Gastrocnemius medialis (tissue), 4 donors: ENCODE data around the gene CHST11. TPM values are rescaled to one million over a fixed set of nuclear protein-coding genes. Genes with fewer than 3 reads are reported as not detected.

Experiments used
- ATAC-seq, 2 donors: fragments of 150-250 bp; one replicate each; pipeline ENCODE4 v1.9.1; 2016
- DNase-seq, 2 donors: peaks; one replicate each; pipeline ENCODE4 v3.0.0-alpha.2; 2019
- H3K27ac ChIP-seq, 4 donors: fragments of 200-600 bp; sonication (generic); 1 replicate in 1 of 4; 2 replicates in 3 of 4; pipeline ENCODE4 v1.5.1; 2016 to 2018; ENCODE audit warnings: mild to moderate bottlenecking in 2 of 4, moderate library complexity in 1 of 4
- H3K27me3 ChIP-seq, 3 donors: fragments of 200-600 bp; sonication (generic) in 2 of 3; 1 replicate in 1 of 3; 2 replicates in 2 of 3; pipeline versions ENCODE4 v1.5.1 to v1.6.0; 2016 to 2019; ENCODE audit warnings: mild to moderate bottlenecking in 1 of 3, moderate library complexity in 1 of 3
- H3K36me3 ChIP-seq, 2 donors: fragments of 200-600 bp; sonication (generic) in 1 of 2; one replicate each; pipeline ENCODE4 v1.5.1; 2017 to 2018
- H3K4me1 ChIP-seq, 2 donors: fragments of 200-600 bp; sonication (generic) in 1 of 2; one replicate each; pipeline ENCODE4 v1.5.1; 2016 to 2017; ENCODE audit warnings: mild to moderate bottlenecking in 2 of 2
- H3K4me3 ChIP-seq, 4 donors: fragments of 200-600 bp; sonication (generic) in 3 of 4; 1 replicate in 1 of 4; 2 replicates in 3 of 4; pipeline ENCODE4 v1.5.1; 2016 to 2019; ENCODE audit warnings: mild to moderate bottlenecking in 2 of 4
- H3K9me3 ChIP-seq, 3 donors: fragments of 200-600 bp; sonication (generic) in 2 of 3; 1 replicate in 1 of 3; 2 replicates in 2 of 3; pipeline ENCODE4 v1.5.1; 2016 to 2019
- POLR2A ChIP-seq, 2 donors: fragments of 450-650 bp; IDR thresholded peaks; one replicate each; pipeline ENCODE4 v1.6.1; 2017; ENCODE audit warnings: antibody characterized with exemption in 2 of 2, mild to moderate bottlenecking in 2 of 2, moderate library complexity in 2 of 2
- in situ Hi-C, 4 donors: fragments of 200-750 bp; cut with MboI; loops; one replicate each; pipeline versions ENCODE4 v1.15.0 to v1.8.0; 2017; ENCODE audit warnings: low sequenced_read_pairs in 4 of 4
- intact Hi-C: fragments of 100-400 bp; cut with DNase I; formaldehyde crosslinking; loops from one replicate; pipeline ENCODE4 v1.15.1; 2023; ENCODE audit warnings: low total_unique reads
- total RNA-seq, 4 donors: library from RNA; depleted of rRNA; stranded (reverse); fragments of >200 nt; gene quantifications; one replicate each; pipeline versions ENCODE4 v1.1.0 to v1.2.3, GENCODE V29; 2016
- TF ChIP-seq, protein P1 (sequence below), 5 experiments: fragments of 450-650 bp in 3 of 5; fragments of 200-600 bp in 2 of 5; sonication (generic) in 2 of 5; IDR thresholded peaks in 4 of 5; conservative IDR thresholded peaks in 1 of 5; 1 replicate in 4 of 5; 2 replicates in 1 of 5; pipeline ENCODE4 v1.5.1; 2016 to 2019; ENCODE audit warnings: antibody characterized with exemption in 5 of 5, mild to moderate bottlenecking in 3 of 5, moderate library complexity in 3 of 5

CHST11 gene
- total RNA-seq, 4 donors from 2014 or later, result 0.17 to 2.1 (median 1.4) TPM

DNA sequence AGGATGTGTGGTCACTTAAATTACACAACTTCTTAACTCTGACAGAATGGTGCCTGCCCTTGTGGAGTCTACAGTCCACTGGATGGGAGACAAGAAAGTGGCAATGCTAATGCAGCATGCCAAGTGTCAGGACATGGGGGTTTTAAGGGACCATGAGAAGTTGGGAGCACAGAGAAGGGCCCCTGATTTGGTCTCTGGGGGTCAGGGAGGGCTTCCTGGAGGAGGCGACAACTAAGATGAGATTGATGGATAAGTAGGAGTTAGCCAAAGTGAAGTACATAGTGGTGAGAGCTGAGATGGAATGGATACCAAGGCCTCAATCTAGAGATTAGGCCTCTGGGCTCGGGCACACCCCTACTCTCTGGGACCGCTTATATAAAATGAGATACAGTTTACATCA, 236.7 kb downstream of the CHST11 start:
- in situ Hi-C loops, result no loop called here
- intact Hi-C loops, result no loop called here
- no peaks in the 10 kb centered on the region for H3K4me1 ChIP-seq

DNA sequence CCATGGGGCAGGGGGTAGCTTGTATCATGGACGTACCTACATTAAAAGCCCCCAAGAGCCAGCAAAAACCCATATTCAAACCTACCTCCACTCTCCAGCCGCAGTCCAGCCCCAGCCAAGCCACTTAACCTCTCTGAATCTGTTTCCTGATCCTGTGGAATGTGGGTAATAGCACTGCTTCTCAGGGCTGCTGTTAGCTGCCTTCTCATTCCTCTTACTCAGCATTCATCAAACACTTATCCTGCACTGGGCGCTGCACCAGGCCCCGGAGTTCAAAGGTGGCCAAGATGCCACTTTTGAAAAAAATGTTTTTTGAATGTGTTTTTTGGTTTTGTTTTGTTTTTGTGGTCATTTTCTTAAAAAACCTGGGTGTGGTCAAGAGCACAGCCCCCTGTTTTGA, 237.4 kb downstream of the CHST11 start:
- ATAC-seq (no peak), DNase-seq (no peak)
- no peaks in the 10 kb centered on the region for H3K36me3 ChIP-seq
- H3K27ac ChIP-seq, result no peak overlapping the region
- H3K27me3 ChIP-seq, result no peaks in the 10 kb centered on the region
- H3K4me1 ChIP-seq, result no peaks in the 10 kb centered on the region
- no peak for TF ChIP-seq POLR2A (IDR thresholded peaks at IDR 0.05)
- intact Hi-C loops, result no loop called here
- no peak overlapping the region for H3K4me3 ChIP-seq
- in situ Hi-C loops, result no loop called here
- H3K9me3 ChIP-seq, result no peaks in the 10 kb centered on the region

More for the DNA sequence above, 236.7 kb downstream of the CHST11 start:
- Histone ChIP-seq H3K27ac (no peak overlapping the region), H3K27me3 (no peaks in the 10 kb centered on the region), H3K9me3 (no peaks in the 10 kb centered on the region), H3K36me3 (no peaks in the 10 kb centered on the region), H3K4me3 (no peak overlapping the region)
- no peak for ATAC-seq
- no peak for DNase-seq
- no peak for TF ChIP-seq POLR2A (IDR thresholded peaks at IDR 0.05)
- TF ChIP-seq, protein P1, sequence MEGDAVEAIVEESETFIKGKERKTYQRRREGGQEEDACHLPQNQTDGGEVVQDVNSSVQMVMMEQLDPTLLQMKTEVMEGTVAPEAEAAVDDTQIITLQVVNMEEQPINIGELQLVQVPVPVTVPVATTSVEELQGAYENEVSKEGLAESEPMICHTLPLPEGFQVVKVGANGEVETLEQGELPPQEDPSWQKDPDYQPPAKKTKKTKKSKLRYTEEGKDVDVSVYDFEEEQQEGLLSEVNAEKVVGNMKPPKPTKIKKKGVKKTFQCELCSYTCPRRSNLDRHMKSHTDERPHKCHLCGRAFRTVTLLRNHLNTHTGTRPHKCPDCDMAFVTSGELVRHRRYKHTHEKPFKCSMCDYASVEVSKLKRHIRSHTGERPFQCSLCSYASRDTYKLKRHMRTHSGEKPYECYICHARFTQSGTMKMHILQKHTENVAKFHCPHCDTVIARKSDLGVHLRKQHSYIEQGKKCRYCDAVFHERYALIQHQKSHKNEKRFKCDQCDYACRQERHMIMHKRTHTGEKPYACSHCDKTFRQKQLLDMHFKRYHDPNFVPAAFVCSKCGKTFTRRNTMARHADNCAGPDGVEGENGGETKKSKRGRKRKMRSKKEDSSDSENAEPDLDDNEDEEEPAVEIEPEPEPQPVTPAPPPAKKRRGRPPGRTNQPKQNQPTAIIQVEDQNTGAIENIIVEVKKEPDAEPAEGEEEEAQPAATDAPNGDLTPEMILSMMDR (IDR thresholded peaks at IDR 0.05 in 4 of 5, conservative IDR thresholded peaks at IDR 0.05 in 1 of 5), result no peak

DNA sequence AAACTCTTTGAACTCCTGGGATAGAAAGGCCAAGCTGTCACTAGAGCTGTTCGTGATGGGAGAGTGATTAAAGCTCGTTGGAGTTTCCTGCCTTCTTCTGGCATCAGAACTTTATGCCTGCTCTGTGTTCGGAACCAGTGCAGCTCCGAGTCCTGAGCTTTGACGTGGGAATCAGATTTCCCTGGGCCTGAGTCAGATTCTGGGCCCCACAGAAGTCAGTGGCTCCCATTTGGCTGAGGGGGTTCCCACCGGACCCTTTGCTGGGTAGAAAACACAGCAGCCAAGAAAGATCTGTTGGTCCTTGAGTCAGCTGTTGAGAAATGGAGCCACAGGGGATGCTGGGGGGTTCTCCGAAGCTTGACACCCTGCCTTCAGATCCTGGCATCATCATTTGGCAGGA, 238.0 kb downstream of the CHST11 start:
- DNase-seq, result peak in 1 of 2 donors; percentile 24

DNA sequence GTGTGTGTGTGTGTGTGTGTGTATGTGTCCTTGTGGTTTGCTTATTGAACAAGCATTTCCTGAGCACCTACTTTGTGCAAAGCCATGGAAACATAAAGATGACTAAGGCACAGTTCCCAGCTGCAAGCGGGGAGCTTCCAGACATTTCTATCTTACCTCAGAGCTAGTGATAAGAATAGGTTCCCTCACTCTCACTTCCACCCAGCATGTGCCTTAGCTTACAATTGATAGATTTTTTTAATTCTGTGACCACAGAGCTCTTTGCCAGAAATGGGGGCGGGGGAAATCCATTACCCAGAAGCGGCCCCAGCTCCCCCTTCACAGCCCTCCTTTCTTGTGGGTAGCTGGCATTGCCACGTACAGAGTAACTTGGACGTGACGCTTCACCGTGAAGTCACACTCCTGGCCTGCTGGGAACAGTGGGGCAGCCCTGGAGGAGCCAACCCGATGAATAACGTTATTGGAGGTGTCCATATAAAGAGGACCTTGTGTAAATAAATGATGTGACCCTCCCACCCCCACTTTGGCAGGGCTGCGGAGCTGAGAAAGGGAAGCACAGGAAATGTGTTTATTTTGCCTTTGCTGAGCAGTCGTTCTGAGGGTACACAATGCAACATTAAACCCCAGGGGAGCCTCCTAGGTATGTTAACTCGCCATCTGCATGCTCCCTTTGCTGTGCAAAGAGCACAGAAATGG, 238.9 kb downstream of the CHST11 start:
- no peak for ATAC-seq
- intact Hi-C loops, result no loop called here
- no peak for DNase-seq
- in situ Hi-C loops, result no loop called here
- Histone ChIP-seq H3K4me1 (no peaks in the 10 kb centered on the region), H3K27me3 (no peaks in the 10 kb centered on the region), H3K9me3 (no peaks in the 10 kb centered on the region), H3K27ac (no peak overlapping the region), H3K4me3 (no peak overlapping the region), H3K36me3 (no peaks in the 10 kb centered on the region)
- TF ChIP-seq, protein P1 (IDR thresholded peaks at IDR 0.05 in 4 of 5, conservative IDR thresholded peaks at IDR 0.05 in 1 of 5), result no peak
- no peak for TF ChIP-seq POLR2A (IDR thresholded peaks at IDR 0.05)

More for the DNA sequence above, 238.0 kb downstream of the CHST11 start:
- in situ Hi-C loops, result no loop called here
- intact Hi-C loops, result no loop called here
- no peaks in the 10 kb centered on the region for H3K4me1 ChIP-seq
- H3K36me3 ChIP-seq, result no peaks in the 10 kb centered on the region
- ATAC-seq, result no peak
- no peak overlapping the region for H3K4me3 ChIP-seq
- TF ChIP-seq, protein P1 (IDR thresholded peaks at IDR 0.05 in 4 of 5, conservative IDR thresholded peaks at IDR 0.05 in 1 of 5), result no peak
- TF ChIP-seq POLR2A (IDR thresholded peaks at IDR 0.05), result no peak
- H3K27ac ChIP-seq, result no peak overlapping the region
- no peaks in the 10 kb centered on the region for H3K27me3 ChIP-seq
- no peaks in the 10 kb centered on the region for H3K9me3 ChIP-seq

DNA sequence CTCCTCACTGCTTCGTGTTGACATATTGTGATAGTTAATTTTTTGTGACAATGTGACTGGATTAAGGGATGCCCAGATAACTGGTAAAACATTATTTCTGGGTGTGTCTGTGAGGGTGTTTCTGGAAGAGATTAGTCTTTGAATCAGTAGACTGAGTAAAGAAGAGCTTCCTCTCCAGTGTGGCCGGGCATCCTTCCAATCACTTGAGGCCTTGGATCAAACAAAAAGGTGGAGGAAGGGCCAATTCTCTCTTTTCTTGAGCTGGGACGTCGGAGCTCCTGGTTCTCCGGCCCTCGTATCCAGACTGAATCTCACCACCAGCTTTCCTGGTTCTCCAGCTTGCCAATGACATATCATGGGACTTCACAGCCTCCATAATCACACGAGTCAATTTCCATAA, 240.4 kb downstream of the CHST11 start:
- in situ Hi-C loops (no loop called here), intact Hi-C loops (no loop called here)
- H3K36me3 ChIP-seq, result no peaks in the 10 kb centered on the region
- TF ChIP-seq POLR2A (IDR thresholded peaks at IDR 0.05), result no peak
- TF ChIP-seq, protein P1 (IDR thresholded peaks at IDR 0.05 in 4 of 5, conservative IDR thresholded peaks at IDR 0.05 in 1 of 5), result no peak
- no peak overlapping the region for H3K27ac ChIP-seq
- ATAC-seq (no peak), DNase-seq (no peak)
- H3K4me1 ChIP-seq, result no peaks in the 10 kb centered on the region
- H3K4me3 ChIP-seq, result no peak overlapping the region
- H3K27me3 ChIP-seq, result no peaks in the 10 kb centered on the region
- no peaks in the 10 kb centered on the region for H3K9me3 ChIP-seq
